Measurements from ENCODE around the gene ZNF609.

- TF ChIP-seq, protein P1, sequence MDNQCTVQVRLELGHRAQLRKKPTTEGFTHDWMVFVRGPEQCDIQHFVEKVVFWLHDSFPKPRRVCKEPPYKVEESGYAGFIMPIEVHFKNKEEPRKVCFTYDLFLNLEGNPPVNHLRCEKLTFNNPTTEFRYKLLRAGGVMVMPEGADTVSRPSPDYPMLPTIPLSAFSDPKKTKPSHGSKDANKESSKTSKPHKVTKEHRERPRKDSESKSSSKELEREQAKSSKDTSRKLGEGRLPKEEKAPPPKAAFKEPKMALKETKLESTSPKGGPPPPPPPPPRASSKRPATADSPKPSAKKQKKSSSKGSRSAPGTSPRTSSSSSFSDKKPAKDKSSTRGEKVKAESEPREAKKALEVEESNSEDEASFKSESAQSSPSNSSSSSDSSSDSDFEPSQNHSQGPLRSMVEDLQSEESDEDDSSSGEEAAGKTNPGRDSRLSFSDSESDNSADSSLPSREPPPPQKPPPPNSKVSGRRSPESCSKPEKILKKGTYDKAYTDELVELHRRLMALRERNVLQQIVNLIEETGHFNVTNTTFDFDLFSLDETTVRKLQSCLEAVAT (IDR thresholded peaks at IDR 0.05): no peak
- no peak for TF ChIP-seq POLR2A (IDR thresholded peaks at IDR 0.05; ENCODE audit: low read depth, low read length)
- no peak for TF ChIP-seq EZH2 (IDR thresholded peaks at IDR 0.05; ENCODE audit: borderline replicate concordance, control insufficient read depth, low read depth, low read length)
- TF ChIP-seq ZSCAN29 (IDR thresholded peaks at IDR 0.05): no peak
- TF ChIP-seq NBN (IDR thresholded peaks at IDR 0.05): no peak
- TF ChIP-seq, protein P2, sequence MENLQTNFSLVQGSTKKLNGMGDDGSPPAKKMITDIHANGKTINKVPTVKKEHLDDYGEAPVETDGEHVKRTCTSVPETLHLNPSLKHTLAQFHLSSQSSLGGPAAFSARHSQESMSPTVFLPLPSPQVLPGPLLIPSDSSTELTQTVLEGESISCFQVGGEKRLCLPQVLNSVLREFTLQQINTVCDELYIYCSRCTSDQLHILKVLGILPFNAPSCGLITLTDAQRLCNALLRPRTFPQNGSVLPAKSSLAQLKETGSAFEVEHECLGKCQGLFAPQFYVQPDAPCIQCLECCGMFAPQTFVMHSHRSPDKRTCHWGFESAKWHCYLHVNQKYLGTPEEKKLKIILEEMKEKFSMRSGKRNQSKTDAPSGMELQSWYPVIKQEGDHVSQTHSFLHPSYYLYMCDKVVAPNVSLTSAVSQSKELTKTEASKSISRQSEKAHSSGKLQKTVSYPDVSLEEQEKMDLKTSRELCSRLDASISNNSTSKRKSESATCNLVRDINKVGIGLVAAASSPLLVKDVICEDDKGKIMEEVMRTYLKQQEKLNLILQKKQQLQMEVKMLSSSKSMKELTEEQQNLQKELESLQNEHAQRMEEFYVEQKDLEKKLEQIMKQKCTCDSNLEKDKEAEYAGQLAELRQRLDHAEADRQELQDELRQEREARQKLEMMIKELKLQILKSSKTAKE (IDR thresholded peaks at IDR 0.05; ENCODE audit: low read depth, poor library complexity, severe bottlenecking): no peak
- TF ChIP-seq, protein P3, sequence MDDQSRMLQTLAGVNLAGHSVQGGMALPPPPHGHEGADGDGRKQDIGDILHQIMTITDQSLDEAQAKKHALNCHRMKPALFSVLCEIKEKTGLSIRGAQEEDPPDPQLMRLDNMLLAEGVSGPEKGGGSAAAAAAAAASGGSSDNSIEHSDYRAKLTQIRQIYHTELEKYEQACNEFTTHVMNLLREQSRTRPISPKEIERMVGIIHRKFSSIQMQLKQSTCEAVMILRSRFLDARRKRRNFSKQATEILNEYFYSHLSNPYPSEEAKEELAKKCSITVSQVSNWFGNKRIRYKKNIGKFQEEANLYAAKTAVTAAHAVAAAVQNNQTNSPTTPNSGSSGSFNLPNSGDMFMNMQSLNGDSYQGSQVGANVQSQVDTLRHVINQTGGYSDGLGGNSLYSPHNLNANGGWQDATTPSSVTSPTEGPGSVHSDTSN (IDR thresholded peaks at IDR 0.05; ENCODE audit: insufficient replicate concordance, low read depth, low read length): no peak
- TF ChIP-seq NR2F1 (conservative IDR thresholded peaks at IDR 0.05): no peak
- no peak for TF ChIP-seq ZBTB11 (CRISPR knock-in tag; IDR thresholded peaks at IDR 0.05)
- TF ChIP-seq BHLHE40 (IDR thresholded peaks at IDR 0.05; ENCODE audit: borderline replicate concordance in 1 of 2, low read depth in 2 of 2, low read length in 1 of 2): no peak
- no peak for TF ChIP-seq REST (IDR thresholded peaks at IDR 0.05; ENCODE audit: low read depth, low read length)
- TF ChIP-seq TAF1 (IDR thresholded peaks at IDR 0.05; ENCODE audit: borderline replicate concordance, low read depth, low read length): no peak
Observed at GRCh38 chr15:64566629-64567427, 106.5 kb downstream of the ZNF609 start.
